GM21737 (cell line): ENCODE results near the gene PKD2.
"Not testable (repeated sequence)": the region's sequence is repeated elsewhere in the genome, so short reads cannot be mapped to it uniquely, and the experiment has no call there.

Source experiments
- ATAC-seq: cut with Tn5 transposase; IDR thresholded peaks from one replicate; pipeline ENCODE4 v1.9.1; 2021; ENCODE audit warnings: mild to moderate bottlenecking, moderate library complexity; ENCODE audit not compliant: unreplicated experiment

Gene PKD2

GRCh38 chr4:88025868-88026661 lies 18.6 kb downstream of the PKD2 start:
- not testable (repeated sequence) for ATAC-seq

GRCh38 chr4:88027611-88028608 lies 20.5 kb downstream of the PKD2 start:
- ATAC-seq = no peak

GRCh38 chr4:88028946-88029345 lies 21.5 kb downstream of the PKD2 start:
- ATAC-seq = no peak

GRCh38 chr4:88029556-88029955 lies 22.1 kb downstream of the PKD2 start:
- ATAC-seq = no peak

- no peak for ATAC-seq
Measured at GRCh38 chr4:88030565-88031310, 23.3 kb downstream of the PKD2 start.

- no peak for ATAC-seq
Measured at GRCh38 chr4:88033309-88033708, 25.9 kb downstream of the PKD2 start.

GRCh38 chr4:88035292-88035691 lies 27.9 kb downstream of the PKD2 start:
- no peak for ATAC-seq

GRCh38 chr4:88037447-88037846 lies 30.0 kb downstream of the PKD2 start:
- no peak for ATAC-seq

- ATAC-seq = no peak
Measured at GRCh38 chr4:88037936-88038335, 30.5 kb downstream of the PKD2 start.

GRCh38 chr4:88040707-88041106 lies 33.3 kb downstream of the PKD2 start:
- ATAC-seq = no peak

- ATAC-seq = no peak
Measured at GRCh38 chr4:88041626-88042025, 34.2 kb downstream of the PKD2 start.

GRCh38 chr4:88043001-88043400 lies 35.6 kb downstream of the PKD2 start:
- ATAC-seq = no peak

GRCh38 chr4:88043586-88044340 lies 36.3 kb downstream of the PKD2 start:
- ATAC-seq = no peak

- ATAC-seq = no peak
Measured at GRCh38 chr4:88045021-88045420, 37.6 kb downstream of the PKD2 start.

- ATAC-seq = no peak
Measured at GRCh38 chr4:88054229-88054628, 46.8 kb downstream of the PKD2 start.

GRCh38 chr4:88054901-88055300 lies 47.5 kb downstream of the PKD2 start:
- ATAC-seq = no peak

GRCh38 chr4:88058295-88058694 lies 50.9 kb downstream of the PKD2 start:
- ATAC-seq = no peak

- ATAC-seq = no peak
Measured at GRCh38 chr4:88059766-88060165, 52.3 kb downstream of the PKD2 start.

- ATAC-seq = no peak
Measured at GRCh38 chr4:88060431-88060830, 53.0 kb downstream of the PKD2 start.

GRCh38 chr4:88062311-88062710 lies 54.9 kb downstream of the PKD2 start:
- ATAC-seq = no peak
